ENCODE results near the gene FLNB.

The FLNB gene

DNA sequence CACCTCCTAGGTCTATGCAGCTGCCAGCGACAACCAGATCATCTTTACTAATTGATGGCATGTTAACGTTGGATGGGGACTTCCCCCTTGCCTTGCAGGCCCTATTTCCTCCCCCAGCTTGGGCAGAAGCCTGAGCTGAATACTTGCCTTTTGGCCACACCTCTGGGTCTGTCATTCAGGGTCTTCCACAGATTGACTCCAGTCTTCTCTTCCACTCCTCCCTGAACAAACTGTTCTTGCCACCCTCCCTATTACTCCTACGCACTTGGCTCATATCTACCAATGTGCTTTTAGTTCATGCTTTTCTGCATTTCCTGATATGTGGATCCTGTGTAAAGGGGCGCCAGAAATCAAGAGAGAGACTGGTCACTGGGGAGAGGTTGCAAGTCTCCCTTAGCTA lies 129.1 kb downstream of the FLNB start:
- no peak for DNase-seq (ENCODE audit: low read depth)

DNA sequence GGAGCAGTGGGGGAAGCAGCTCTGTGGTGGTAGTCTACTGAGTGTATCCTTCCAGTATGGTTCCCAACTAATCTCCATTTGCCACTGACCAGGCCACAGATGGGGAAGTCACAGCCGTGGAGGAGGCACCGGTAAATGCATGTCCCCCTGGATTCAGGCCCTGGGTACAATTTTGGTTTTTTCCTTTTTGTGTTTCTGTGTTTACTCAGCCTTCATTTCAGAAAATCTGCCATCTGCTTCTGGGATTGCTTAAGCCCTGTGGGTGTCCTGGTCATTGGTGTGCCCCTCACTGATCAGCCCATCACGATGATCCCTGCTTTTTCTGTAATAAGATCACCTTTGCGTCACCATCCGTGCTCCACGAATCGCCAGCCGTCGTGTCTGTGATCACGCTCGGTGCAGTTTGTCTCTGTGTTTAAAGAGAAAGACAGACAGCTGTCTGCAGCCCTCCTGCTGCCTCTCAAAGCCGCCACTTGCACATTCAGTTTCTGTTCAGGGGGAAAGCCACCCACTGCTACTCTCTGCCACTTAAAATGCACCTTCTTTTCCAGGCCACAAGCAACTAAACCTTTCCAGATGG lies 133.6 kb downstream of the FLNB start:
- no peak for DNase-seq (ENCODE audit: low read depth)

DNA sequence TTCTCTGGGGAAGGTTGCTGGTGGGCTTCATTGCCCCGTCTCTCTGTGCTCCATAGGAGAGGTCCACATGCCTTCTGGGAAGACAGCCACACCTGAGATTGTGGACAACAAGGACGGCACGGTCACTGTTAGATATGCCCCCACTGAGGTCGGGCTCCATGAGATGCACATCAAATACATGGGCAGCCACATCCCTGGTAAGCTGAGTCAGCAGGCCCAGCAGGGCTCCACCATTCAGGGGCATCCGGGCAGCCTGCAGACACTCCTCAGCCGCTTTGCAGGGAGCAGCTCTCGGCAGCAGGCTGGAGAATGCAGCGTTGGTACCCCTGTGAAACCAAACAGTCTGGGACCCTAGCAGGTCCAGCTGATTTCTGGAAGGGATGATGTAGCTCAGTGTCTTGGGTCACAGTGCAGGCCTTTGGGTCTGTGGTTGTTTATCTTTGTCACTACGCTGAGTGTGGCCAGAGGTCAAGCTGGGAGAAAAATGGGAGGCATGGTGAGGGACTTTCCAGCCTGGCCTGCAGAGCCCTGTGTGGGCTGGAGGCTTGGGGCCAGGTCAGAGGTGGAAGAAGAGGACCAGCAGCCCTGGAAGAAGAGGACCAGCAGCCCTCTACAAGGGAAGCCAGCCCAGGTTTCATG lies 135.3 kb downstream of the FLNB start:
- no peak for DNase-seq (ENCODE audit: low read depth)

DNA sequence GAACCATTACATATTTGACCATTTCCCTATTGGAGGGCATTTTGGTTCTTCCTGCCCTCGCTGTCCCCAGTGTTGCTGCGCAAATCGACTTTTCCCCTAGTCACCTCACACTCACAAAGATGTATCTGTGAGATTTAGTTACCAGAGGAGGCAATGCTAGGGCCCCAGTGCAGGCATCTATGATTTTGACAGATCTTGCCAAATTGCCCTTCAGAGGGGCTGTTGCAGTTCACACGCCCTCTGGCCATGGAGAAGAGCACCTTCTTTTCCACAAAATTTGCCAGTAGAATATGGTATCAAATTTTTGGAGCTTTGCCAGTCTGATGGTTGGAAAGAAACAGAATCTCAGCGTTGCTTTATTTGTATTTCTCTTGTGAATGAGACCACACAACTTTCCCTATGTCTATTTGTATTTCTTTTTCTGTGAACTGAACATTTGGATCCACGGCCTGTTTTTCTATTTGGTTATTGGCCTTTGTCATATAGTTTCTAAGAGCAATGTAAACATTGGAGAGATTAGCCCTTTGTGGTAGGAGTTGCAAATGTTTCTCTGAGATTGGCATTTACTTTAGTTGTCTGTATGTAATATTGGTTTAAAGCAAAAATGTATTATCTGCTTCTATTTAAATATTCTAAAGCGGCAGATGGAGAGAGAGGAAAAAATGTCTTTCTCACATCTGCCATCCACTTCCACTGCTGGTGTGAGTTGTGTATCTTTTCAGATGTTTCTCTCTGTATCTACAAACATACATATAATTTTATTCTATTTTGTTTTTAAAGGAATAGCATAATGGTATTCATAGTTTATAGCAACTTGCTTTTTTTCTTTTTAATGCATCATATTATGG lies 136.5 kb downstream of the FLNB start:
- no peak for DNase-seq (ENCODE audit: low read depth)

DNA sequence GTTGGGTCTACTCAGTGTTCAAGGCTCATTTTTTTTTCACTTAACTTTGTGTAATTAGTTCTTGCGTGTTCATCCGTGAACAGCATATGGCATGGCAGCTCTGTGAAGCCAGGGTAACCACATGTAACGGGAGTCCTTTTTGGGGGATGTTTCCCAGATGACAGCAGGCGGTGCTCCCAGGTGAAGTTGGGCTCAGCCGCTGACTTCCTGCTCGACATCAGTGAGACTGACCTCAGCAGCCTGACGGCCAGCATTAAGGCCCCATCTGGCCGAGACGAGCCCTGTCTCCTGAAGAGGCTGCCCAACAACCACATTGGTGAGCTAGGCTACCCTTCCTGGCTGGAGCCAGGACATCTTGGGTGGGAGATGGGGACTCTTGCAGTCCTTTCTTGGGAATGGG lies 139.8 kb downstream of the FLNB start:
- DNase-seq (ENCODE audit: low read depth): no peak

DNA sequence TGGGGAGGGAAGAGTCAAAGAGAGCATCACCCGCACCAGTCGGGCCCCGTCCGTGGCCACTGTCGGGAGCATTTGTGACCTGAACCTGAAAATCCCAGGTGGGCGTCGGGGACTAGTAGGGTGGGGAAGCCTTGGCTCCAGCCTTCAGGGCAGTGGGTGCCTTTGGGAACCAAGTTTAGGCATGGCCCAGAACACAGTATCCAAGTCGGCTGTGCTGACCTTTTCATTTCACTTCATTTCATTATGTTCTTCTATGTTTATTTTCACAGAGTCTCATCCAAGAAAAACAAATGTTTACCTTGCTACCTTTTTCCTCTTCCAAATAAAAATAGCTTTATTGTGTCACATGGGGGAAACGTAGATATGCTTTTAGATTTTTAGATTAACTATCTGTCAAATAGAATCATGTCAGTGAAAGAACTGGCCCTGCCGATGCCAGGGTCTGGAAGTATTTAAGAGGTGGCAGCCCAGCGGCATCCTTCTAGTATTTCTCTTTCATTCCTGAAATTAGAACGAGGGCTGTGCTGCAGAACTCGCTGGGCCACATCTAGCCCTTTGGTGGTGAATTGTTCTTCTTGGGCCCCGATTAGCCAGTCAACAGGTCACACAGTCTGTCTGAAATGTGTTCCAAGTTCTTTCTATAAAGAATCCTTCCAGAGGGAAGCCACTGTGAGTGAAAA lies 142.0 kb downstream of the FLNB start:
- no peak for DNase-seq (ENCODE audit: low read depth)

DNA sequence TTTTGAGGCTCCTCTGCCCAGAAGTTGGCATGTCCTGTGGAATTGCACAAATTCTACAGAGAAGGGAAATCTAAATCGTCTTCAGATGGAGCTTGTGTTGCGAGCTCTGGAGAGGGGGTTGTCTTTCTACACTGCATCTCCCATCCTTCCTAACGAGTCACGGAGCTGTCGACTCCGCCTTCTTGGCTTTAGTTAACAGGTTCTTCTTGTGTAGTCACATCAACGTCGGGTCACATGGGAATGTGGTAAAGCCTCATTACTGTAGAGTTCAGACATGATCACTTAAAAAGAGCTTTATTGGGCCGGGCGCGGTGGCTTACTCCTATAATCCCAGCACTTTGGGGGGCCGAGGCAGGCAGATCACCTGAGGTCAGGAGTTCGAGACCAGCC lies 142.6 kb downstream of the FLNB start:
- DNase-seq (ENCODE audit: low read depth): no peak

DNA sequence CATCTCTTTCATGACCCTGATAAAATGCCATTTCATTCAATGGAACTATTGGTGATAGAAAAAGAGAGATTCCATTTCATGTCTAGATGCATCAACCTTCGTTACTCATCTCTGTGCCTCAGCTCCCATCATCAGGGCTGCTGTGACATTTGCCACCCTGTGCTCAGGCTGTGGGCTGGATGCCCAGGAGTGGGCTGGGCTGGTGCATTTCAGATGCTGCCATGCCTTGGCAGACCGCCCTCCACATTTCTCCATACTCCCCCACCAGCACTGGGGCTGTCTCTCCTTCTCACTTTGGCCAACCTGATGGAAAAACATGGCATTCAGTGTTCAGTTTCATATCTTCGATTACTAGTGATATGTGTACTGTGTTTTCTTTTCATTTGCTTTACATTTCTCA lies 143.4 kb downstream of the FLNB start:
- DNase-seq (ENCODE audit: low read depth): no peak

DNA sequence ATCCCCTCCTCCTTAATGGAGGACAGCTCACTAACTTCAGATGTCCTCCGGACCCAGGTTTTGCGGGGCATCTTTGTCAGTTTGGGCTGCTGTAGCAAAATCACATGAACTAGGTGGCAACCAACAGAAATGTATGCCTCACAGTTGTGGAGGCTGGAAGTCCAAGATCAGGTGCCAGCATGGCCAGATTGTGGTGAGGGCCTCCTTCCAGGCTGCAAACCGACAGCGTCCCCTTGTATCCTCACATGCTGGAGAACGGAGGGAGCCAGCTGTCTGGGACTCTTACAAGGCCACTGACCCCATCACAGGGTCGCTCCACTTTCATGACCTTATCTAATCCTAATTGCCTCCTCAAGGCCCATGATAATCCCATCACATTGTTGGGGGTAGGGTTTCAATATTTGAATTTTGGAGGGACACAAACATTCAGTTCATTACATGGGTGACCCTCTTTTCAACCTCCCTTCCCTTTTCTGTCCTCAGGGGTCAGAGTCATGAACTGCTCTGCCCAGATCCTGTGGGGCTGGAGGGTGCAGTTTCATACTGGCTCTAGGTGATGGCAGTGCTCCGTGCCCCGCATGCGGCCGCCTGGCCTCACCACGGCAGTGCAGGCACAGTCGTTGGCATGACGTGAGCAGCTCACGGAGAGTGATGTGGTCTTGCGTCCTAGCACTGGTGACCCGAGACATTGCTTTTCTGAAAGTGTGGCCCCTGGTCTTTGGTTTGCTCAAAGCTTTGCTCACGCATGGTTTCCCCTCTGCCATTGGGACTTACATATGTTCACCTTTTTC lies 144.2 kb downstream of the FLNB start:
- no peak for DNase-seq (ENCODE audit: low read depth)

DNA sequence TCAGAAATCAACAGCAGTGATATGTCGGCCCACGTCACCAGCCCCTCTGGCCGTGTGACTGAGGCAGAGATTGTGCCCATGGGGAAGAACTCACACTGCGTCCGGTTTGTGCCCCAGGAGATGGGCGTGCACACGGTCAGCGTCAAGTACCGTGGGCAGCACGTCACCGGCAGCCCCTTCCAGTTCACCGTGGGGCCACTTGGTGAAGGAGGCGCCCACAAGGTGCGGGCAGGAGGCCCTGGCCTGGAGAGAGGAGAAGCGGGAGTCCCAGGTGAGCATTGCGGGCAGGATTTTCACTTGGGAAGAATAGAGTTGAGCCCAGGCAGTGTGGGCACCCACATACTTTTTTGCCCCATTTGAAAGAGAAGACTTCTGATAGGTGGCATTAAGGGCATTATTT lies 145.1 kb downstream of the FLNB start:
- DNase-seq (ENCODE audit: low read depth): no peak

DNA sequence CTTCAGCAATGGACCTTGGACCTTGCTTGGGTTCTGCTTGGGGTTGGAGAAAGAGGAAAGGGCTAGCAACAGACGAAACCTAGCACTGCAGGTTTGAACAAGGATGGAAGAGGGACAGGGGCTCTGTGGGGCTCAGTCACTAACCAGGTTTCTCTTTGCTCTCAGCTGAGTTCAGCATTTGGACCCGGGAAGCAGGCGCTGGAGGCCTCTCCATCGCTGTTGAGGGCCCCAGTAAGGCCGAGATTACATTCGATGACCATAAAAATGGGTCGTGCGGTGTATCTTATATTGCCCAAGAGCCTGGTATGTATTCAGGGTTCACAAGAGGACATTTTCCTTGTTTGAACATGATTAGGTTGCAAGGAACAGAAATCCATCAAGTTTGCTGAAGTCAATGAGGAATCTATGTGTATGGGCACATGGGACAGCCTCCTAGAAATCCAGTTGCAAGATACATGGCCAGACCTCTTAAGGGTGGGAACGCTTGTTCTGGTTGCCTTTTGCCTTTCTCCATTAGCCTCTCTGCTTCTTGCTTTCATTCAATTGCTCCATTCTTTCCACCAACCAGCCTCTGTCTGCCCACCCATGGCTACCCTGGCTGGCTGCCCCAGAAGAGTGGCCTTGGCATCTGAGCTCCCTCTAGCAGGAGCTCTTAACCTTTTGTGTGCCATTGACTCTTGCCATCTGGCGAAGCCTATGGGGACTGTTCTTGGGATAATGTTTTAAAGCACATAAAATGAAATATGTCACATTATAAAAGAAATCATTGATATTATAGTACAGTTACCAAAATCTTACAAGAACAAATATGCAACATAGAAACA lies 146.6 kb downstream of the FLNB start:
- DNase-seq (ENCODE audit: low read depth): no peak

DNA sequence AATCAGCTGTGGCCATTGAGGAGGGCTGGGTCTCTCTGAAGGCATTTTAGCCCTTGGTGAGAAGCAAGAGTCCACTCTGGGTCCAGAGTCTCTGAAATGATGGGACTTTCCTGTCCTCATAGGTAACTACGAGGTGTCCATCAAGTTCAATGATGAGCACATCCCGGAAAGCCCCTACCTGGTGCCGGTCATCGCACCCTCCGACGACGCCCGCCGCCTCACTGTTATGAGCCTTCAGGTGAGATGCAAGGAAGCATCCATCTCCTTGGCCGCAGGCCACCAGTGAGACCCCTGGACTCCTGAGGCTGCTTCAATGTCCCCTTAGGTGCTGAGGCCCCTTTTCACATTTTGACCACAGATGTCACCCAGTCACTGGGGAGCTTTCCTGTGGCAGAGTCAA lies 147.6 kb downstream of the FLNB start:
- no peak for DNase-seq (ENCODE audit: low read depth)

DNA sequence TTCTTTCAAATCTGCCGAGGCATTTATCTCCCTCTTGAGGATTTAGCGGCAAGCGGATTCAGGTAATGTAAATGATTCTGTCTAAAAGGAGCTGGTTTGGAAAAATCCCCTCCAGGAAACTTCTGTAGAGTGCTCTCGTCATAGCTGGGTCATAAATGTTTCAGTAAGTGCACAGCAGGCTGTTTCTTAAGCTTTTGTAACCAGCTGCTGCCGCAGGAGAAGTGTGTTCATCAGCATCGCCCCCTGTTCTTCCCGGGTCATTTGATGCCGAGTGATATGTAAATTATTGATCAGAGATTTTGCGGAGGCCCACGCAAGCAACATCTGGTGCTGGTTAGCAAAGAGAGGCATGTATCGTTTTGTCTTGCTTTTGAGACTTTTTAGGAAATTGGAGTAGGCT lies 149.5 kb downstream of the FLNB start:
- DNase-seq (ENCODE audit: low read depth): no peak

DNA sequence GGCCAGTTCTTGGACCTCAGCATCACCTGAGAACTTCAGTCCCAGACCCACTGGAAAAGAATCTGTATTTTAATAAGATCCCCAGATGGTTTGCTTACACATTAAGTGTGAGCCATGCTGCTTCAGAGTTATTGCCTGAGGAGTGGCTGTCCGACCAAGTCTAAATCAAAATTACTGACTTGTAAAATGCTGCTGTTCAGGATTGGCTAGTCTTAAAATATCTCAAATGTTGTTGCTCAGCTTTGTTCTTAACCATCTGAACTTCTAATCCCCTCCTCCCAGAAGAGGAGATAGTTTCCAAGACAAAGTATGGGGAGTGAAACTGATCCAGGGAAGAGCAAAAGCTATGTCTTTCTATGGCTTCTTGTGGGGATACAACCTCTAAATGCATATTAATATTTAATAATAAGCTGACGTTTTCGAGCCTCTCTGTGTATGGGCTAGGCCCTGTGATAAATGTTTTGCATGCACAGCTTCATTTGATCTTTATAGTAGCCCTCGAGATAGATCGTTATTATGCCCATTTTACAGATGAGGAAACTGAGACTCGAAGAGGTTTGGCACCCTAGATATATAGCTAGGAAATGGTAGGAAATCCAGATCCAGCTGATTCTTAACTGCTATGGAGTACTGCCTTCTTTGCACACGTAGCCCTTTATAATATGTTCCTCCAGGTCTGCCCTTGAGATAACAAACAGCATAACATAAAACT lies 150.4 kb downstream of the FLNB start:
- no peak for DNase-seq (ENCODE audit: low read depth)

DNA sequence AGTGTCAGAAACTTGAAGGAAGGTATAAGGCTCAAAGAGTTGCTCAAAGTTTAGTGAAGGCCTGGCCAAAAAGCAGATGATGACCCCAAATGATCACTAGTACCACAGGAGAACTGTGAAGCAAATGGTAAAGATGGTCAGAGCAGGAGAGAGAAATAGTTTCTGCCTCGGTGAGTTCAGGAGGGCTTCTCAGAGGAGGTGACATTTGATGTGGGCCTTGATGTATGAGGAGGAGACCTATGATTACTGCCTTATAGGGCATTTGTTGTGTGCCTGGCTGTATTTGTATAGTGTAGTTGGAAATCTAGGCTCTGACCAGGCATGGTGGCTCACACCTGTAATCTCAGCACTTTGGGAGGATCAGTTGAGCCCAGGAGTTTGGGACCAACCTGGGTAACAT lies 152.2 kb downstream of the FLNB start:
- no peak for DNase-seq (ENCODE audit: low read depth)

DNA sequence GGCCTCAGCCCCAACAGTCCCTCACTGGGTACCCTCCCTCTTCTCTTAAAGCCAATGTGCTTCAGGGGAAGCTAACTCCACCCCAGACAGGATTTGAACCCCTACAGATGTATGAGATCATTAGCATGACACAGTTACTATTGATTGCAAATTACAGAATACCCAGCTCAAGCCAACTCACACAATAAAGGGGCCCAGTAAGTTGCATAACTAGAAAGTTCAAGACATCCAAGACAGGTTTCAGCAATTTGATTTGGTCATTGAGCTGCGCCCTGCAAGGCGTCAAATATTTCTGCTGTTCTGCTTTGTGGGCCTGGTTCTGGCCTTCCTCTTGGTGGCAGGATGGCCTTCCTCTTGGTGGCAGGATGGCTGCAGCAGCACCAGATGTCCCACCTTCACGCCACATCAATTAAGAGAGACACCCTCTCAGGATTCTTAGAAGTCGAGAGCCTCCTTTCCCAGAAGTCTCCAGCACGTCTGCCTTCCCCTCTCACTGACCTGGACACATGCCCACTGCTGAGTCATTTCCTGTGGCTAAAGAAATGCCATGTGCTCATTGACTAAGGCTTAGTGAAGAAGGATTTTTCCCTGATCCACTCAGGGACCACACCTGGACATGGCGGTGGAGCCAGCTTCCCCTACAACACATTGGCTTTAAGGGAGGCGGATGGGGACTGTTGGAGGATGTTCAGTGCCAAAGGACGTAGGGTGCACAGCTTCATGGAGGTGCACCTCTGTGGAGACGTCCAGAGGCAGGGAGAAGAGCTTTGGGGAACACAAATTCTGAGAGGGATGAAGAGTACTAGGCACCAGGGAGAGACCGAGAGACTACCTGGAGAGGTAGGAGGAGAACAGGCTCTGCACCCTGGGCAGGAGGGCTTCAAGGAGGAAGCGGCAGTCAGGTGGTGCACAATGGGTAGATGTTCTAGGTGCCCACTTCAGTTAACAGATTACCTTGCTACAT lies 153.5 kb downstream of the FLNB start:
- no peak for DNase-seq (ENCODE audit: low read depth)

DNA sequence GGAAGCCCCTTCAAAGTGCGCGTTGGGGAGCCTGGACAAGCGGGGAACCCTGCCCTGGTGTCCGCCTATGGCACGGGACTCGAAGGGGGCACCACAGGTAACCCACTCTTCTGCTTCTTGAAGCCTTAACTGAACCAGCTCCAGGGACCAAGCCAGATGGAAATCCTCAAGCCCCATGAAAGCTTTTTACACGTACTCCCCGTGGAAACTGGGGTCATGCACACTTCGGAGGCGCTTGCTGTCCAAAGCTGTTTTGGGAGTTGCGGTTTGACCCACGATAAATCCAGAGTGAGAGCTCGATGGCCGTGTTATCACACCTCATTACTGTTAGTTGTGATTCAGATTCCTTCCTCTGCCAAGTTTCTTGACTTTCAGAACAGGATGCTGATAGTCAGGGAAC lies 155.0 kb downstream of the FLNB start:
- DNase-seq (ENCODE audit: low read depth): no peak

DNA sequence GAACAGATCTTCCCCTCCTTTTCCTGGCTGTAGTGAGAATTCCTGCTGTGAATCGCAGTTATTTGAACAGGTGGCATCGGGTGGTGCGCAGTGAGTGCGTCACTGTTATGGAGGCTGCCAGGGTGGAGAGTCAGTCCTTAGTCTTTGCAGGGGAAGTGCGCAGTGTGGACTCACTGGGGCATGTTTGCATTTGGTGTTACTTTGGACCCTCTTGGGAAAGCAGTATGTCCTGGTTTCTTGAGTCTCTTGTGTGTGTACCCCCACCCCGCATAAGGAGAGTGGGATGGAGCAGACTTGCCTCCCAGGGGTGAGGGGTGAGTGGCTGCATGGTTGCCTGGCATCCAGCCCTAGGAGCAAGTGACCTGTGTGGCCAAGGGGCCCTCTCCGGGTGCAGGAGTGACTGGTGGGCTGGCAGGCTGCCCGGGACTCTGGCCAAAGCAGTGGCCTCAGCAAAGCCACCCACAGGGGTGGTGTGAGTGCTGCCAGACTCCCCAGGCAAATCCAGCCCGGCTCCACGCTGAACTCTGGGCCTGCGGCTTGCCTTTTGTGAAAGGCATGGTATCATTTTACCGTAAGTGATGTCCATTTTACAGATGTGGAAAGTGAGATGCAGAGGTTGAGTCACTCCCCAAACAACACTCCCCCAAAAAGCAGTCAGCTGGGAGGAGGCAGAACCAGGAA lies 156.1 kb downstream of the FLNB start:
- DNase-seq (ENCODE audit: low read depth): no peak

Measured in stimulated activated CD8-positive, alpha-beta memory T cell treated with anti-CD3 and anti-CD28 coated beads, Interleukin-4, amount 100 ng/mL, for 24 hours (primary cell).